HK-2 (cell line): ENCODE data around the gene ANKRD6.

Source experiments
- DNase-seq: peaks from one replicate; pipeline ENCODE4 v3.0.0-alpha.2; 2018; ENCODE audit not compliant: unreplicated experiment

The ANKRD6 gene

GRCh38 chr6:89413006-89413400 is 19.9 kb upstream of the ANKRD6 start:
- no peak for DNase-seq

GRCh38 chr6:89414215-89414614 is 18.7 kb upstream of the ANKRD6 start:
- no peak for DNase-seq

GRCh38 chr6:89415185-89415584 is 17.8 kb upstream of the ANKRD6 start:
- DNase-seq, result no peak

- no peak for DNase-seq
Observed at GRCh38 chr6:89416796-89417195, 16.2 kb upstream of the ANKRD6 start.

- DNase-seq, result no peak
Observed at GRCh38 chr6:89430201-89430962, 2.6 kb upstream of the ANKRD6 start.

GRCh38 chr6:89433252-89434149 is 549 bp downstream of the ANKRD6 start:
- peak; percentile 10 for DNase-seq

GRCh38 chr6:89434150-89434499 is 1.2 kb downstream of the ANKRD6 start:
- no peak for DNase-seq

GRCh38 chr6:89434954-89435353 is 2.0 kb downstream of the ANKRD6 start:
- no peak for DNase-seq

- no peak for DNase-seq
Observed at GRCh38 chr6:89436226-89436625, 3.3 kb downstream of the ANKRD6 start.

- no peak for DNase-seq
Observed at GRCh38 chr6:89438248-89438647, 5.3 kb downstream of the ANKRD6 start.

- no peak for DNase-seq
Observed at GRCh38 chr6:89439014-89439413, 6.1 kb downstream of the ANKRD6 start.

- no peak for DNase-seq
Observed at GRCh38 chr6:89440200-89440599, 7.2 kb downstream of the ANKRD6 start.

GRCh38 chr6:89443658-89444057 is 10.7 kb downstream of the ANKRD6 start:
- no peak for DNase-seq

- no peak for DNase-seq
Observed at GRCh38 chr6:89449193-89449592, 16.2 kb downstream of the ANKRD6 start.

- no peak for DNase-seq
Observed at GRCh38 chr6:89452281-89452680, 19.3 kb downstream of the ANKRD6 start.

GRCh38 chr6:89454300-89454699 is 21.3 kb downstream of the ANKRD6 start:
- DNase-seq, result no peak

GRCh38 chr6:89458704-89459103 is 25.8 kb downstream of the ANKRD6 start:
- no peak for DNase-seq

- no peak for DNase-seq
Observed at GRCh38 chr6:89459501-89459900, 26.5 kb downstream of the ANKRD6 start.

GRCh38 chr6:89460713-89461112 is 27.8 kb downstream of the ANKRD6 start:
- DNase-seq, result no peak

- no peak for DNase-seq
Observed at GRCh38 chr6:89462503-89462902, 29.6 kb downstream of the ANKRD6 start.

GRCh38 chr6:89464295-89464694 is 31.3 kb downstream of the ANKRD6 start:
- DNase-seq, result no peak

- DNase-seq, result no peak
Observed at GRCh38 chr6:89467437-89467836, 34.5 kb downstream of the ANKRD6 start.

- no peak for DNase-seq
Observed at GRCh38 chr6:89468998-89469397, 36.0 kb downstream of the ANKRD6 start.
